CD14-positive monocyte (primary cell): ENCODE data around the gene ENGASE. TPM values are rescaled to one million over a fixed set of nuclear protein-coding genes. Genes with fewer than 3 reads are reported as not detected.

Experiments
- DNase-seq, 3 donors: peaks; one replicate each; pipeline ENCODE4 v3.0.0-alpha.2; 2011 to 2022
- H2AFZ ChIP-seq: 2 replicates; pipeline ENCODE4 v1.6.0; 2012; ENCODE audit warnings: mild to moderate bottlenecking, low read depth, low read length, inconsistent platforms; ENCODE audit not compliant: insufficient read depth, poor library complexity, severe bottlenecking
- H3K27ac ChIP-seq, 2 donors: 1 replicate in 1 of 2; 2 replicates in 1 of 2; pipeline ENCODE4 v1.5.1; 2012 to 2013; ENCODE audit warnings: low read length in 2 of 2, control low read depth in 1 of 2, inconsistent platforms in 1 of 2, low read depth in 1 of 2, mild to moderate bottlenecking in 1 of 2
- H3K27me3 ChIP-seq, 2 donors: one replicate each; pipeline versions ENCODE4 v1.6.0 to v1.6.1; 2011 to 2013; ENCODE audit warnings: low read length in 2 of 2; ENCODE audit not compliant: control insufficient read depth in 2 of 2, insufficient read depth in 2 of 2
- H3K36me3 ChIP-seq, 2 donors: replicated peaks in 1 of 2; 1 replicate in 1 of 2; 2 replicates in 1 of 2; pipeline versions ENCODE4 v1.5.1 to v1.6.1; 2012 to 2013; ENCODE audit warnings: low read length in 2 of 2, control low read depth in 1 of 2, inconsistent platforms in 1 of 2, mild to moderate bottlenecking in 1 of 2; ENCODE audit not compliant: insufficient read depth in 2 of 2, control insufficient read depth in 1 of 2
- H3K4me1 ChIP-seq, 2 donors: 1 replicate in 1 of 2; 2 replicates in 1 of 2; pipeline versions ENCODE4 v1.5.1 to v1.6.1; 2012 to 2013; ENCODE audit warnings: low read length in 2 of 2, control low read depth in 1 of 2, inconsistent platforms in 1 of 2, mild to moderate bottlenecking in 1 of 2, moderate library complexity in 1 of 2; ENCODE audit not compliant: insufficient read depth in 2 of 2, control insufficient read depth in 1 of 2
- H3K4me2 ChIP-seq: replicated peaks from 2 replicates; pipeline ENCODE3; 2012; ENCODE audit warnings: low read length, moderate library complexity, mild to moderate bottlenecking; ENCODE audit not compliant: poor library complexity, severe bottlenecking; ENCODE audit errors: extremely low read depth
- H3K4me3 ChIP-seq, 3 experiments: fragments of 200-600 bp in 1 of 3; sonication (generic) in 1 of 3; replicated peaks in 1 of 3; 1 replicate in 2 of 3; 2 replicates in 1 of 3; pipeline ENCODE4 v1.5.1; 2011 to 2013; ENCODE audit warnings: low read length in 3 of 3, mild to moderate bottlenecking in 3 of 3, control low read depth in 2 of 3, low read depth in 2 of 3, inconsistent platforms in 1 of 3, moderate library complexity in 1 of 3
- H3K79me2 ChIP-seq: 2 replicates; pipeline ENCODE4 v1.6.0; 2012; ENCODE audit warnings: mild to moderate bottlenecking, control low read depth, inconsistent platforms, low read length, moderate library complexity; ENCODE audit not compliant: insufficient read depth
- H3K9ac ChIP-seq: 2 replicates; pipeline ENCODE4 v1.6.0; 2017; ENCODE audit warnings: low read length, mild to moderate bottlenecking; ENCODE audit not compliant: insufficient read depth, poor library complexity, severe bottlenecking
- H3K9me3 ChIP-seq, 2 donors: replicated peaks in 1 of 2; 1 replicate in 1 of 2; 2 replicates in 1 of 2; pipeline versions ENCODE4 v1.5.1 to v1.6.1; 2012 to 2013; ENCODE audit warnings: low read length in 2 of 2, control low read depth in 1 of 2; ENCODE audit not compliant: control insufficient read depth in 1 of 2, insufficient read depth in 1 of 2
- H4K20me1 ChIP-seq: 2 replicates; pipeline ENCODE4 v1.6.0; 2012; ENCODE audit warnings: mild to moderate bottlenecking, low read length, control low read depth, moderate library complexity; ENCODE audit not compliant: insufficient read depth
- H3K27ac Mint-ChIP-seq, 7 donors: one replicate each; pipeline ENCODE4 v1.8.0; 2020; ENCODE audit warnings: mild to moderate bottlenecking in 7 of 7, mixed read lengths in 7 of 7, moderate library complexity in 6 of 7, inconsistent platforms in 2 of 7
- H3K27me3 Mint-ChIP-seq, 3 donors: one replicate each; pipeline ENCODE4 v1.8.0; 2021 to 2022; ENCODE audit warnings: low read depth in 3 of 3, mild to moderate bottlenecking in 3 of 3, mixed read lengths in 3 of 3, moderate library complexity in 3 of 3, inconsistent platforms in 1 of 3
- H3K36me3 Mint-ChIP-seq, 2 donors: one replicate each; pipeline ENCODE4 v1.8.0; 2020; ENCODE audit warnings: mixed read lengths in 2 of 2, inconsistent platforms in 1 of 2, mild to moderate bottlenecking in 1 of 2
- H3K4me1 Mint-ChIP-seq: one replicate; pipeline ENCODE4 v1.8.0; 2020; ENCODE audit warnings: mild to moderate bottlenecking, mixed read lengths
- H3K4me3 Mint-ChIP-seq, 2 donors: one replicate each; pipeline ENCODE4 v1.8.0; 2020; ENCODE audit warnings: mild to moderate bottlenecking in 2 of 2, mixed read lengths in 2 of 2, moderate library complexity in 1 of 2
- H3K9me3 Mint-ChIP-seq, 7 donors: one replicate each; pipeline ENCODE4 v1.8.0; 2020 to 2022; ENCODE audit warnings: mixed read lengths in 7 of 7, mild to moderate bottlenecking in 6 of 7, moderate library complexity in 6 of 7, inconsistent platforms in 2 of 7
- WGBS: methylation state at CpG from one replicate; pipeline ENCODE4 v1.1.5; 2013; ENCODE audit warnings: missing lambda C conversion rate; ENCODE audit not compliant: insufficient coverage; 5-methylcytosine and 5-hydroxymethylcytosine counted together
- intact Hi-C, 2 donors: fragments of 100-400 bp; cut with micrococcal nuclease; formaldehyde crosslinking; loops; one replicate each; pipeline versions ENCODE4 v1.15.0 to v1.15.1; 2023
- polyA plus RNA-seq, 3 donors: library from polyadenylated mRNA; depleted of rRNA in 1 of 3; unstranded in 2 of 3; stranded (reverse) in 1 of 3; fragments of 300-500 nt in 2 of 3; fragments of >200 nt in 1 of 3; fragmentation: Illumina TruSeq in 2 of 3; gene quantifications; 1 replicate in 2 of 3; 2 replicates in 1 of 3; pipeline ENCODE4 v1.2.3, GENCODE V29; 2012 to 2021
- TF ChIP-seq, protein P1 (sequence below): fragments of 200-600 bp; IDR thresholded peaks from one replicate; pipeline ENCODE4 v1.8.0; 2022; ENCODE audit warnings: antibody characterized with exemption, mild to moderate bottlenecking

Gene ENGASE
- polyA plus RNA-seq, 3 donors = 2.6 to 150 (median 3.0) TPM

DNA sequence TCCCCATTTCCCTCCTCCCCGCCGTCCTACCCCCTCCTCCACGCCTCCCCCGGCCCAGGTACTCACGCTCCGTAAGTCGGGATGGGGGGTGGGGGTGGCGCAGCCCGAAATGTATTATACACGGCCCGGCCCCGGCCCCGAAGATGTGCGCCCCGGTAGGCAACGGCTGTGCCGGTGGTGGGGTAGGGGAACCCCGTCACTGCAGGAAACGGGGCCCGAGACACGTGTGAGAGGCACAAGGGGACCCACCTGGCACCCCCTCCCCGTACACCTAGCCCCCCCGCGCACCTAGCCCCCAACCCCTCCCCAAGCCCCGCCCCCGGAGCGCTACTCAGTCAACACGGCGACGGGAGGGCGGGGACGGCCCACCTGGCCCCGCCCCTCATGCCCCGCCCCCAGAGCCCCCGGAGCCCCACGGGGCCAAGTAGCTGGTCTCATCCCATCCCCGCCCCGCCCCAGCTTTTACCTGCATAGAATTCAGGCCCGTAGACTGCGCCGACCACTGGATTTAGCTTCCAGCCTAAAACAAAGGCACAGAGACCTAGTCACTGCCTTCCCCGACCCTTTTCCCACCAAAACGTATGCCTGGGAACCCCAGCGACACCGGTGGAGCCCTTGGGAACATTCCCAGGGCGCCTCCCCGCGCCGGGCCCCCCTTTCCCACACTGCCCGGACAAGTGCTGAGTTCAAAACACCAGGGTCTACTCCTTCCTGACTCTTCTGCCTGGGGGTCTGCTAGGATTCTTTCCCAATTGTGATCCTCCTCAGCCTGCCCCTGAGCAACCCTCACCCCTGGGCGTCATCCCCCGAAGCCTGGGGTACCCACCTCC lies 22.8 kb downstream of the ENGASE start:
- intact Hi-C loops = no loop called here
- 30% methylated on average over 11 of the region's 52 CpGs for WGBS
- Mint-ChIP-seq H3K36me3 (no peaks in the 10 kb centered on the region), H3K27ac (no peak overlapping the region), H3K4me3 (peak overlapping the region in 1 of 2 donors; percentile 81), H3K9me3 (peaks cover 0 to 9% (median 0%) of the 10 kb centered on the region in 7 donors), H3K4me1 (no peaks in the 10 kb centered on the region), H3K27me3 (peaks cover 27 to 64% (median 37%) of the 10 kb centered on the region in 3 donors)
- H4K20me1 ChIP-seq = no peaks in the 10 kb centered on the region
- no peaks in the 10 kb centered on the region for H3K4me1 ChIP-seq
- no peak overlapping the region for H3K27ac ChIP-seq
- H3K9ac ChIP-seq = no peak overlapping the region
- no peaks in the 10 kb centered on the region for H3K36me3 ChIP-seq
- DNase-seq = no peak
- H3K4me2 ChIP-seq = no peak overlapping the region
- no peak overlapping the region for H3K4me3 ChIP-seq
- TF ChIP-seq, protein P1, sequence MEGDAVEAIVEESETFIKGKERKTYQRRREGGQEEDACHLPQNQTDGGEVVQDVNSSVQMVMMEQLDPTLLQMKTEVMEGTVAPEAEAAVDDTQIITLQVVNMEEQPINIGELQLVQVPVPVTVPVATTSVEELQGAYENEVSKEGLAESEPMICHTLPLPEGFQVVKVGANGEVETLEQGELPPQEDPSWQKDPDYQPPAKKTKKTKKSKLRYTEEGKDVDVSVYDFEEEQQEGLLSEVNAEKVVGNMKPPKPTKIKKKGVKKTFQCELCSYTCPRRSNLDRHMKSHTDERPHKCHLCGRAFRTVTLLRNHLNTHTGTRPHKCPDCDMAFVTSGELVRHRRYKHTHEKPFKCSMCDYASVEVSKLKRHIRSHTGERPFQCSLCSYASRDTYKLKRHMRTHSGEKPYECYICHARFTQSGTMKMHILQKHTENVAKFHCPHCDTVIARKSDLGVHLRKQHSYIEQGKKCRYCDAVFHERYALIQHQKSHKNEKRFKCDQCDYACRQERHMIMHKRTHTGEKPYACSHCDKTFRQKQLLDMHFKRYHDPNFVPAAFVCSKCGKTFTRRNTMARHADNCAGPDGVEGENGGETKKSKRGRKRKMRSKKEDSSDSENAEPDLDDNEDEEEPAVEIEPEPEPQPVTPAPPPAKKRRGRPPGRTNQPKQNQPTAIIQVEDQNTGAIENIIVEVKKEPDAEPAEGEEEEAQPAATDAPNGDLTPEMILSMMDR = no peak
- H3K79me2 ChIP-seq = no peaks in the 10 kb centered on the region
- peaks cover 0 to 42% of the 10 kb centered on the region in 2 donors for H3K27me3 ChIP-seq
- H2AFZ ChIP-seq = no peak overlapping the region
- H3K9me3 ChIP-seq = no peaks in the 10 kb centered on the region

DNA sequence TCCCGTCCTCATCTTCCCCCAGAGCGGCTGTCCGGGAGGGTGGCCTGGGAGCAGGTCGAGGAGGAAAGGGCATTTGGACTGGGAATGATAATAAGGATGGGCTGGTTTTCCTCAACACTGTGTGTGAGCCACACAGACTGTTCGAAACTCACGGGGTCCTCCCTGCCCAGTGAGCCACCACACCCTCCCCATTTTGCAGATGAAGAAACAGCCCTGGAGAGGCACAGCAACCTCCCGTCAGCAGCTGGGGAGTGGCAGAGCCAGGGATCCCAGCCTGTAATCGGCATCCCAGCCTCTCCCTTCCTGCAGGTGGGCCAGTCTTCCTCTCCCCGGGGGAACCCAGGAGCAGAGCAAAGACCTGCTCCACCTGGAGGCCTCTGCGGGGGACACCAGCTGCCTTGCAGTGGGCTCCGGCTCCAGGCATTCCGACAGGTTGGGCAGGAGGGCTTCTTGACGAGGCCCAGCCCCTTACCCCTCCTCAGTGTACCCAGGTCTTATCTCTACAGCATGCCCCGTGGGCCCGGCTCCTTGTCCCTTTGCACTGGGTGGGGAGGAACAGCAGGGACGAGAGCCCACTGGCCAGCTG lies 23.8 kb downstream of the ENGASE start:
- Histone ChIP-seq H2AFZ (no peak overlapping the region), H3K9ac (no peak overlapping the region), H3K27ac (no peak overlapping the region), H3K4me2 (no peak overlapping the region), H3K36me3 (no peaks in the 10 kb centered on the region), H3K27me3 (peaks cover 0 to 49% of the 10 kb centered on the region in 2 donors), H3K9me3 (no peaks in the 10 kb centered on the region), H3K79me2 (no peaks in the 10 kb centered on the region), H3K4me1 (no peaks in the 10 kb centered on the region), H4K20me1 (no peaks in the 10 kb centered on the region), H3K4me3 (no peak overlapping the region)
- intact Hi-C loops = no loop called here
- 53% methylated on average over 6 of the region's 16 CpGs for WGBS
- Mint-ChIP-seq H3K27ac (no peak overlapping the region), H3K4me3 (peak overlapping the region in 1 of 2 donors; percentile 81), H3K9me3 (peaks cover 0 to 9% (median 0%) of the 10 kb centered on the region in 7 donors), H3K4me1 (no peaks in the 10 kb centered on the region), H3K36me3 (no peaks in the 10 kb centered on the region), H3K27me3 (peaks cover 26 to 67% (median 39%) of the 10 kb centered on the region in 3 donors)
- TF ChIP-seq, protein P1 = no peak
- no peak for DNase-seq
